Activated naive CD8-positive, alpha-beta T cell treated with anti-CD3 and anti-CD28 coated beads, Interleukin-2, amount 10 ng/mL, durations not matched to agents 7 days and 5 days (primary cell): Measurements from ENCODE around the gene TMEM247. TPM values are rescaled to one million over a fixed set of nuclear protein-coding genes. Genes with fewer than 3 reads are reported as not detected.

Experiments used
- ATAC-seq: fragments of 150-1000 bp; cut with Tn5 transposase; one replicate; pipeline ENCODE4 v1.10.0; 2021; ENCODE audit warnings: low read depth, moderate library complexity
- POLR2A ChIA-PET: fragments of 350-600 bp; sonication (Branson Sonifier 250); formaldehyde crosslinking; loops from one replicate; lab custom pipeline; 2021; ENCODE audit warnings: antibody characterized with exemption; lab: Charles Lee
- DNase-seq: peaks from one replicate; pipeline ENCODE4 v3.0.0; 2021
- H3K27ac Mint-ChIP-seq: one replicate; pipeline ENCODE4 v1.8.0; 2022; ENCODE audit warnings: mild to moderate bottlenecking, mixed read lengths
- H3K27me3 Mint-ChIP-seq: one replicate; pipeline ENCODE4 v1.8.0; 2022; ENCODE audit warnings: mild to moderate bottlenecking, moderate library complexity, mixed read lengths
- H3K36me3 Mint-ChIP-seq: one replicate; pipeline ENCODE4 v1.8.0; 2021; ENCODE audit warnings: mild to moderate bottlenecking, mixed read lengths
- H3K4me1 Mint-ChIP-seq: one replicate; pipeline ENCODE4 v1.8.0; 2021; ENCODE audit warnings: mixed read lengths
- H3K4me3 Mint-ChIP-seq: one replicate; pipeline ENCODE4 v1.8.0; 2022; ENCODE audit warnings: mild to moderate bottlenecking, moderate library complexity, mixed read lengths
- H3K9me3 Mint-ChIP-seq: one replicate; pipeline ENCODE4 v1.8.0; 2021; ENCODE audit warnings: mixed read lengths
- total RNA-seq, 2 experiments: library from RNA; stranded (reverse); gene quantifications; one replicate each; pipeline ENCODE4 v1.2.3, GENCODE V29; 2021

TMEM247 gene
- not detected for total RNA-seq

GRCh38 chr2:46479265-46479664 is at the start of gene TMEM247:
TSS of gene TMEM247 (plus strand) at chr2:46479565.
- POLR2A ChIA-PET, result no interaction called here
- H3K36me3 Mint-ChIP-seq, result no peaks in the 10 kb centered on the region

GRCh38 chr2:46430413-46430812 is 49.0 kb upstream of the TMEM247 start:
- Mint-ChIP-seq H3K4me3 (no peak overlapping the region), H3K27me3 (peaks cover 4% of the 10 kb centered on the region), H3K4me1 (peaks cover 16% of the 10 kb centered on the region), H3K27ac (no peak overlapping the region), H3K9me3 (peaks cover 4% of the 10 kb centered on the region), H3K36me3 (no peaks in the 10 kb centered on the region)
- POLR2A ChIA-PET, result interaction anchor here (0.7 kb wide), 1 partner anchor 9 kb away, joined by 3 read pairs; no protein-coding TSS in a partner anchor
- DNase-seq, result no peak
- no peak for ATAC-seq

More at GRCh38 chr2:46479265-46479664, at the start of gene TMEM247:
- Mint-ChIP-seq H3K4me3 (no peak within 1 kb of the TSS), H3K27ac (no peak within 1 kb of the TSS), H3K9me3 (peaks cover 4% of the 10 kb centered on the region), H3K27me3 (peaks cover 11% of the 10 kb centered on the region), H3K4me1 (peaks cover 4% of the 10 kb centered on the region)
- ATAC-seq (no peak), DNase-seq (no peak)

DNA sequence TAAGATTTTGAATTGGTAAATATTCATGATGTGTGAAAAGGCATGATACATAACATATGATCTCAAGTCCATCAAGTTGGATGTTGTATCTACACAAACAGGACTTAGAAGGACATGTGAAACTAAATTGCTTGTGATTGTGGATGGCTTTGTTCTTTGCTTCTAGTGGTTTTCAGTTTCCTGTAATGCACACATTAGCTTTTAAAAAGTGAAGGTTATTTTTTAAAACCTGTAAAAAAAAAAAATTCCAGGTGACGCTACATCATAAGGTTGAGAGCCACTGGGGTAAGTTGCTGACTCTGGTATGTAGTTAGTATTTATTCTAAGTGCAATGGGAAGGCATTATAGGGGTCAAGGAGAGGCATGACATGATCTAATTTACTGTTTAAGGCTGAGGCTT is 48.4 kb upstream of the TMEM247 start:
- DNase-seq (no peak), ATAC-seq (peak; percentile 7)
- peaks cover 4% of the 10 kb centered on the region for H3K27me3 Mint-ChIP-seq
- POLR2A ChIA-PET, result interaction anchor here (0.7 kb wide), 1 partner anchor 9 kb away, joined by 3 read pairs; no protein-coding TSS in a partner anchor
- H3K4me3 Mint-ChIP-seq, result peak overlapping the region; percentile 0
- H3K4me1 Mint-ChIP-seq, result peaks cover 16% of the 10 kb centered on the region
- no peaks in the 10 kb centered on the region for H3K36me3 Mint-ChIP-seq
- H3K27ac Mint-ChIP-seq, result no peak overlapping the region
- H3K9me3 Mint-ChIP-seq, result peaks cover 4% of the 10 kb centered on the region

- Mint-ChIP-seq H3K4me3 (no peak overlapping the region), H3K27me3 (peaks cover 6% of the 10 kb centered on the region), H3K9me3 (peaks cover 7% of the 10 kb centered on the region), H3K36me3 (peaks cover 2% of the 10 kb centered on the region), H3K27ac (no peak overlapping the region), H3K4me1 (peaks cover 16% of the 10 kb centered on the region)
- ATAC-seq (peak; percentile 14), DNase-seq (no peak)
- POLR2A ChIA-PET, result no interaction called here
These were observed 47.7 kb upstream of the TMEM247 start for GRCh38 chr2:46431481-46432235.

- H3K4me3 Mint-ChIP-seq, result no peak overlapping the region
- peaks cover 31% of the 10 kb centered on the region for H3K4me1 Mint-ChIP-seq
- peaks cover 6% of the 10 kb centered on the region for H3K27me3 Mint-ChIP-seq
- POLR2A ChIA-PET, result no interaction called here
- peaks cover 5% of the 10 kb centered on the region for H3K9me3 Mint-ChIP-seq
- DNase-seq (no peak), ATAC-seq (no peak)
- H3K27ac Mint-ChIP-seq, result no peak overlapping the region
- peaks cover 5% of the 10 kb centered on the region for H3K36me3 Mint-ChIP-seq
These were observed 44.5 kb upstream of the TMEM247 start for GRCh38 chr2:46434851-46435273.

- Mint-ChIP-seq H3K27me3 (peaks cover 6% of the 10 kb centered on the region), H3K4me3 (no peak overlapping the region), H3K4me1 (peaks cover 36% of the 10 kb centered on the region)
These were observed 44.0 kb upstream of the TMEM247 start for GRCh38 chr2:46435353-46435752.

GRCh38 chr2:46435796-46436360 is 43.5 kb upstream of the TMEM247 start:
- no peak for ATAC-seq
- DNase-seq, result no peak
- POLR2A ChIA-PET, result no interaction called here

More at GRCh38 chr2:46435353-46435752, 44.0 kb upstream of the TMEM247 start:
- DNase-seq, result no peak
- peaks cover 5% of the 10 kb centered on the region for H3K9me3 Mint-ChIP-seq
- peaks cover 5% of the 10 kb centered on the region for H3K36me3 Mint-ChIP-seq
- POLR2A ChIA-PET, result no interaction called here
- no peak overlapping the region for H3K27ac Mint-ChIP-seq
- no peak for ATAC-seq

DNA sequence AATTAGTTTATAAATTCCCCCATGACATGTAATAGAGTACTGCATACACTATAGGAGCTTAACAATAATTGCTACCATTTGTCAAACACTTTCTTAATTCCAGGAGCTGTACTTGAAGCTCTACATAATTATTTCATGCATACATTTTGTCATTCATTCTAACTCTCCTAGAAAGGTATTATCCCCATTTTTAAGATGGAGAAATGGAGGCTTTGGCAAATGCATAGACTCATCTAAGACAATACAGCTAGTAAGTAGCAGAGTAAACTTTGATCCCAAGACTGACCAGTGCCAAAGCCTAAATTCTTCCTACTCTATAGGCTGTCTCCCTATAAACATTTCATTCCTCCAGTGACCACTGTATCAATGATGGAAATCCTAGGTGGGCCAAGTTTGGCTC is 42.6 kb upstream of the TMEM247 start:
- Mint-ChIP-seq H3K9me3 (peaks cover 5% of the 10 kb centered on the region), H3K27me3 (peaks cover 6% of the 10 kb centered on the region), H3K4me3 (no peak overlapping the region), H3K4me1 (peaks cover 26% of the 10 kb centered on the region), H3K27ac (no peak overlapping the region), H3K36me3 (peaks cover 5% of the 10 kb centered on the region)
- POLR2A ChIA-PET, result no interaction called here
- ATAC-seq, result no peak
- DNase-seq, result no peak

More at GRCh38 chr2:46435796-46436360, 43.5 kb upstream of the TMEM247 start:
- Mint-ChIP-seq H3K4me1 (peaks cover 34% of the 10 kb centered on the region), H3K9me3 (peaks cover 5% of the 10 kb centered on the region), H3K4me3 (no peak overlapping the region), H3K27me3 (peaks cover 6% of the 10 kb centered on the region), H3K36me3 (peaks cover 5% of the 10 kb centered on the region), H3K27ac (no peak overlapping the region)

DNA sequence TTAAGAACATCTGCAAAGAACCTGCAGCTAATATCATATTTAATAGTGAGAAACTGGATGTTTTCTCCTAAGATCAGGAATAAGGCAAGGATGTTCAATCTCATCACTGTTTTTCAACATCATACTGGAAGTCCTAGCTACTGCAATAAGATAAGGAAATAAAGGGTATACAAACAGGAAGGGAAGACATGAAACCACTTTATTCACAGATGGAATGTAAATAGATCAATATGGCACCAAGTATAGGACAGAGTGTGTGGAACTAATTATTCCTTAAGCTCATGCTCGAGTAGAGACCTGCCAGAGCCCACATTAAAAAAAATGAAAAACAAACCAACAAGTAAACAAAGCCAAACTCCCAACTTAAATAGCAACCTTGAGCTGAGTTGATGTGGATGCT is 41.3 kb upstream of the TMEM247 start:
- no peak for ATAC-seq
- no peak overlapping the region for H3K4me3 Mint-ChIP-seq
- H3K4me1 Mint-ChIP-seq, result peaks cover 23% of the 10 kb centered on the region
- no peak overlapping the region for H3K27ac Mint-ChIP-seq
- H3K27me3 Mint-ChIP-seq, result peaks cover 9% of the 10 kb centered on the region
- peaks cover 5% of the 10 kb centered on the region for H3K9me3 Mint-ChIP-seq
- POLR2A ChIA-PET, result interaction anchor here (0.8 kb wide), 1 partner anchor 382 kb away, joined by 4 read pairs; no protein-coding TSS in a partner anchor
- H3K36me3 Mint-ChIP-seq, result peaks cover 5% of the 10 kb centered on the region
- DNase-seq, result no peak

- Mint-ChIP-seq H3K27ac (peak overlapping the region; percentile 7), H3K9me3 (peaks cover 5% of the 10 kb centered on the region), H3K4me3 (peak overlapping the region; percentile 23), H3K36me3 (peaks cover 5% of the 10 kb centered on the region), H3K4me1 (peaks cover 23% of the 10 kb centered on the region), H3K27me3 (peaks cover 8% of the 10 kb centered on the region)
- ATAC-seq, result no peak
- no peak for DNase-seq
- POLR2A ChIA-PET, result interaction anchor here (0.8 kb wide), 1 partner anchor 383 kb away, joined by 4 read pairs; no protein-coding TSS in a partner anchor
These were observed 40.6 kb upstream of the TMEM247 start for GRCh38 chr2:46438794-46439193.

DNA sequence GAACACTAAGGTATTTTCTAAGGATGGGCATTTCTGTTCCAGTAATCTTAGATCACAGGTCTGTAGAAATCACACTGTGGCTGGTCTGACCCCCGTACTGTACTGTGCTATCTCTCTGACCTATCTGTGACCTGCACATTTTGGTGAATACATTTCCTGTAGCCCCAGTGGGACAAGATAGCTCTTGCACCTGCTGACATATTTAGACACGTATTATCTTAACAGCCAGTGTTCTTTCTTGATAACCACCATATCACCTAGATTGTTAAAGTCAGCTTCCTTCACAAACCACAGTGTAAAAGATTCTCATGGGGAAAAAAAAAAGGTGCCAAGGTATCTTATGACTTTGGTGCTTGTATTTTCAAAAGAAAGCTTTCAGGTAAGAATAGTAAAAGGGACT is 39.8 kb upstream of the TMEM247 start:
- Mint-ChIP-seq H3K27ac (peak overlapping the region; percentile 40), H3K9me3 (peaks cover 5% of the 10 kb centered on the region), H3K4me1 (peaks cover 23% of the 10 kb centered on the region), H3K36me3 (peaks cover 5% of the 10 kb centered on the region), H3K27me3 (peaks cover 7% of the 10 kb centered on the region), H3K4me3 (peak overlapping the region; percentile 63)
- DNase-seq, result no peak
- POLR2A ChIA-PET, result interaction anchor here (0.6 kb wide), 1 partner anchor 9 kb away, joined by 3 read pairs; no protein-coding TSS in a partner anchor
- peak; percentile 90 for ATAC-seq

- no peak for DNase-seq
- Mint-ChIP-seq H3K9me3 (peaks cover 9% of the 10 kb centered on the region), H3K36me3 (peaks cover 7% of the 10 kb centered on the region), H3K4me3 (no peak overlapping the region), H3K27me3 (peaks cover 9% of the 10 kb centered on the region), H3K4me1 (peaks cover 21% of the 10 kb centered on the region), H3K27ac (no peak overlapping the region)
- ATAC-seq, result no peak
- POLR2A ChIA-PET, result no interaction called here
These were observed 37.3 kb upstream of the TMEM247 start for GRCh38 chr2:46441838-46442712.

- no peak for ATAC-seq
- H3K4me1 Mint-ChIP-seq, result peaks cover 7% of the 10 kb centered on the region
- H3K27ac Mint-ChIP-seq, result no peak overlapping the region
- peaks cover 4% of the 10 kb centered on the region for H3K36me3 Mint-ChIP-seq
- DNase-seq, result no peak
- H3K4me3 Mint-ChIP-seq, result no peak overlapping the region
- peaks cover 26% of the 10 kb centered on the region for H3K27me3 Mint-ChIP-seq
- POLR2A ChIA-PET, result no interaction called here
- peaks cover 6% of the 10 kb centered on the region for H3K9me3 Mint-ChIP-seq
These were observed 34.6 kb upstream of the TMEM247 start for GRCh38 chr2:46444732-46445131.
